Mammary epithelial cell (primary cell): ENCODE results near the gene DYNLT4.

ENCODE experiments used
- CTCF ChIP-seq, 2 donors: IDR thresholded peaks in 1 of 2; conservative IDR thresholded peaks in 1 of 2; 2 replicates each; pipeline ENCODE4 v1.5.1; 2011 to 2012; ENCODE audit warnings: inconsistent platforms in 2 of 2, low read length in 2 of 2, mild to moderate bottlenecking in 2 of 2, control low read depth in 1 of 2, low read depth in 1 of 2; ENCODE audit not compliant: insufficient read depth in 1 of 2; ENCODE audit errors: extremely low read depth in 1 of 2
- EZH2 ChIP-seq: IDR thresholded peaks from 2 replicates; pipeline ENCODE4 v1.6.1; 2012; ENCODE audit warnings: low read length, inconsistent platforms, borderline replicate concordance

- TF ChIP-seq CTCF (conservative IDR thresholded peaks at IDR 0.05 in 1 of 2, IDR thresholded peaks at IDR 0.05 in 1 of 2; ENCODE audit: extremely low read depth in 1 of 2, insufficient read depth in 1 of 2, low read depth in 1 of 2, low read length in 2 of 2) (no peak), EZH2 (no peak)
These were observed 47.8 kb upstream of the DYNLT4 start for GRCh38 chr1:44854970-44855369.
